ENCODE measurements around the gene GRK5. TPM values are rescaled to one million over a fixed set of nuclear protein-coding genes. Genes with fewer than 3 reads are reported as not detected.
A peak's percentile ranks its signal among the peaks of the same experiment; 100 is the strongest.

Gene GRK5
- total RNA-seq, 4 donors from 2014 or later: 43.5 to 61.7 (median 48.9) TPM

- WGBS, 2 donors: 87 to 92% methylated on average over 6 of the region's 6 CpGs
- no peak overlapping the region for H3K4me3 ChIP-seq
- no peak overlapping the region for H3K27ac ChIP-seq
- H3K9me3 ChIP-seq: no peaks in the 10 kb centered on the region
- no peaks in the 10 kb centered on the region for H3K27me3 ChIP-seq
- no peaks in the 10 kb centered on the region for H3K36me3 ChIP-seq
- H3K4me1 ChIP-seq: peaks cover 0 to 5% (median 0%) of the 10 kb centered on the region in 4 donors
- TF ChIP-seq EP300 (IDR thresholded peaks at IDR 0.05): no peak
- no peak for TF ChIP-seq POLR2A (IDR thresholded peaks at IDR 0.05)
- no peak for TF ChIP-seq CTCF (IDR thresholded peaks at IDR 0.05)
- DNase-seq (ENCODE audit: low spot score in 2 of 2): no peak
Observed at GRCh38 chr10:119483001-119483400, 275.6 kb downstream of the GRK5 start.

DNA sequence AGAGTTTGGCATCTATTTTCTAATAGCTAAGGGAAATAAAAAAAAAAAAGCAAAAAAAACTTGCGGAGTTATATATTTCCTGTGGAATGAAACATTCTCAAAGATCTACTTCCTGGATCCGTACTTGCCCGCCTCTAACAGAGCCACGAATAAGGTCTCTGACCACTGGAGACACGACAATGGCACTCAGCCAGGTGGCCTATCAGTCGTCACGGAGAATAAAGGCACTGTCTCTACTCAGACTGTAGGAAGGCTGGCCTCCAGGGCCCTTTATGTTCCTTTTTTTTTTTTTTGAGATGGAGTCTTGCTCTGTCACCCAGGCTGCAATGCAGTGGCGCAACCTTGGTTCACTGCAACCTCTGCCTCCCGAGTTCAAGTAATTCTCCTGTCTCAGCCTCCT lies 276.5 kb downstream of the GRK5 start:
- H3K4me3 ChIP-seq: no peak overlapping the region
- DNase-seq (ENCODE audit: low spot score in 2 of 2): no peak
- WGBS, 2 donors: 58 to 59% methylated on average over 9 of the region's 9 CpGs
- H3K27ac ChIP-seq: no peak overlapping the region
- H3K27me3 ChIP-seq: no peaks in the 10 kb centered on the region
- H3K4me1 ChIP-seq: peaks cover 0 to 2% (median 0%) of the 10 kb centered on the region in 4 donors
- TF ChIP-seq EP300 (IDR thresholded peaks at IDR 0.05) (no peak), CTCF (IDR thresholded peaks at IDR 0.05) (no peak), POLR2A (IDR thresholded peaks at IDR 0.05) (no peak)
- no peaks in the 10 kb centered on the region for H3K9me3 ChIP-seq
- no peaks in the 10 kb centered on the region for H3K36me3 ChIP-seq

DNA sequence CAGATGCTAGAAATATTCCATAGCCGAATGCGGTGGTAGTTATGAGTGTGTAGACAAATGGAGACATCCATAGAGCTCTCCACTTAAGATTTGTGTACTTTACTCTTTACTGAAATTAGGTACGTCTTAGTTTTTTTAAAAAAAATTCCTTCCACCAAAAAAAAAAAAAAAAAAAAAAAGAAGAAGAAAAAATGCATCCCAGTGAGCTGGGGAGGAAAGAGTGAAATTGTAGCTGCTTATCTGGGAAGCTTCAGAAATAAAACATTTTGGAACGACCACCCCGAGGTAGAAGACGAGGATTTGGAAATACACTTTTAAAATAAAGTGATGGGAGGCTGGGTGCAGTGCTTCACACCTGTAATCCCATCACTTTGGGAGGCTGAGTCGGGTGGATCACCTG lies 281.3 kb downstream of the GRK5 start:
- H3K36me3 ChIP-seq: no peaks in the 10 kb centered on the region
- no peaks in the 10 kb centered on the region for H3K9me3 ChIP-seq
- no peak overlapping the region for H3K27ac ChIP-seq
- WGBS, 2 donors: 84 to 85% methylated on average over 7 of the region's 7 CpGs
- H3K27me3 ChIP-seq: no peaks in the 10 kb centered on the region
- no peak overlapping the region for H3K4me3 ChIP-seq
- TF ChIP-seq EP300 (IDR thresholded peaks at IDR 0.05): no peak
- no peak for TF ChIP-seq CTCF (IDR thresholded peaks at IDR 0.05)
- no peak for TF ChIP-seq POLR2A (IDR thresholded peaks at IDR 0.05)
- peaks cover 0 to 12% (median 7%) of the 10 kb centered on the region in 4 donors for H3K4me1 ChIP-seq
- no peak for DNase-seq (ENCODE audit: low spot score in 2 of 2)

DNA sequence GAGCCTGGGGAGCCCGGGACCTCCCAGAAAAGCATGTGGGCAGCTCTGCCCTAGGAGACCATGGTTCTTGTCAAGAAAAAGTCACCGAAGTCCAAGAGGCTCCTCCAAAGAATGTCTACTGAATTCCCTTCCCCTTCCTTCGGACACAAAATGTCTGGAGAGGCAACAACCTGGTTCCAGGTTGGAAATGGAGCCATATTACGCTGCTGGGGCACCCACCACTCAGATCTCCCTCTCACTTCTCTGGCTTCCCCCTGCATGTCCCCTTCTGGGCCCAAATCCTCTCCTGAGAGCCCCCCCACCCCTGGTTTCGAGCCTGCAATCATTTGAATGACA lies 282.6 kb downstream of the GRK5 start:
- WGBS, 2 donors: 61 to 66% methylated on average over 5 of the region's 5 CpGs
- TF ChIP-seq POLR2A (IDR thresholded peaks at IDR 0.05) (no peak), EP300 (IDR thresholded peaks at IDR 0.05) (no peak), CTCF (IDR thresholded peaks at IDR 0.05) (no peak)
- Histone ChIP-seq H3K27ac (peak overlapping the region in 1 of 4 donors; percentile 11), H3K4me3 (peak overlapping the region in 3 of 4 donors; percentile 24 to 41 (median 34)), H3K4me1 (peaks cover 0 to 24% (median 15%) of the 10 kb centered on the region in 4 donors), H3K9me3 (no peaks in the 10 kb centered on the region), H3K27me3 (no peaks in the 10 kb centered on the region), H3K36me3 (no peaks in the 10 kb centered on the region)
- no peak for DNase-seq (ENCODE audit: low spot score in 2 of 2)

DNA sequence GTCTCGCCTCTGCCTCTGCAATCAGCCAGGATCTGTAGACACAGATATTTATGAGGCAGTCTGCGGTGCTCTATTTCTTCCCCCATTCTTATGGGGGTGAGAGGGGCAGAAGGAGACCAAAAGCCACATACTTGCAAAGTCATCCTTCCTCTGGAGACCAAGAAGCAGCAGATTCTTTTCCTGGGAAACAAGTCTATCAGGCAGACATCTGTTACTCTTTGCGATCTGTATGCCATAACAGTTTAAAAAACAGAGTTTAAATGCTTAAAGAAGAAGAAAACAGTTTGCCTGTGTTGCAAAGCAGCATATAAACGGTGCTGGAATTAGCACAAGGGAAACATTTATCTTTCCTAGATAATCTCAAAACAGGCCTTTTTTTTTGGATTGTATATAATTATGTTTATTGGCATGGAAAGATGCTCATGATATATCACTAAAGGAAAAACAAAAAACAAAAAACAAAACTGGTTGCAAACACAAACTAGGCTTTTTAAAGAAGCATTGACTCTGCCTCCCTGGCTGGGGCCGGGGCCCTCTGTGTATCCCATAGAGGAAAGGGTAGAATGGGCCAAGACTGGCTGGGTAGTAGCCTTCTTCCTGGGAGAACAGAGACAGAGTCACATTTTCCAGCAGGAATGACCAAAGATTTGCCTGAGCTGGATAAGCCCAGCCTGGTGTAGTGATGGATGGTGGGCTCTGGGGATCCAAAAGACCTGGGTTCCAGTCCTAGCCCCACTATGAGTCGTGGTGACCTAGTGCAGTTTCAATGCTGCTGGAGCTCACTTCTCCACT lies 284.8 kb downstream of the GRK5 start:
- H3K9me3 ChIP-seq: no peaks in the 10 kb centered on the region
- H3K36me3 ChIP-seq: no peaks in the 10 kb centered on the region
- H3K4me3 ChIP-seq: no peak overlapping the region
- 53 to 66% methylated on average over 6 of the region's 6 CpGs for WGBS, 2 donors
- no peak for TF ChIP-seq EP300 (IDR thresholded peaks at IDR 0.05)
- TF ChIP-seq CTCF (IDR thresholded peaks at IDR 0.05): no peak
- TF ChIP-seq POLR2A (IDR thresholded peaks at IDR 0.05): no peak
- peaks cover 0 to 26% (median 16%) of the 10 kb centered on the region in 4 donors for H3K4me1 ChIP-seq
- no peak overlapping the region for H3K27ac ChIP-seq
- no peak for DNase-seq (ENCODE audit: low spot score in 2 of 2)
- no peaks in the 10 kb centered on the region for H3K27me3 ChIP-seq

All from tibial nerve (tissue), 4 donors.